BLaER1 (cell line): Measurements from ENCODE around the gene ZNF276.
"Not testable (repeated sequence)": the region's sequence is repeated elsewhere in the genome, so short reads cannot be mapped to it uniquely, and the experiment has no call there.

ENCODE experiments used
- H3K27ac ChIP-seq: shearing (Covaris generic); formaldehyde crosslinking; 2 replicates; pipeline ENCODE4 v1.8.1; 2022
- H3K27me3 ChIP-seq: shearing (Covaris generic); formaldehyde crosslinking; 2 replicates; pipeline ENCODE4 v1.8.1; 2022
- H3K36me3 ChIP-seq: shearing (Covaris generic); formaldehyde crosslinking; 2 replicates; pipeline ENCODE4 v1.8.1; 2022
- H3K4me1 ChIP-seq: shearing (Covaris generic); formaldehyde crosslinking; 2 replicates; pipeline ENCODE4 v1.8.1; 2022
- H3K4me2 ChIP-seq: shearing (Covaris generic); formaldehyde crosslinking; 2 replicates; pipeline ENCODE4 v1.8.1; 2022
- H3K4me3 ChIP-seq: shearing (Covaris generic); formaldehyde crosslinking; 2 replicates; pipeline ENCODE4 v1.8.1; 2022
- H3K9ac ChIP-seq: shearing (Covaris generic); formaldehyde crosslinking; 2 replicates; pipeline ENCODE4 v1.8.1; 2022
- H3K9me3 ChIP-seq: shearing (Covaris generic); formaldehyde crosslinking; 2 replicates; pipeline ENCODE4 v1.8.1; 2022
- H4K20me1 ChIP-seq: shearing (Covaris generic); formaldehyde crosslinking; 2 replicates; pipeline ENCODE4 v1.8.1; 2022
- Cebpa-rat ChIP-seq: shearing (Covaris generic); IDR thresholded peaks from 2 replicates; pipeline ENCODE4 v1.8.1; 2022

ZNF276 gene

DNA sequence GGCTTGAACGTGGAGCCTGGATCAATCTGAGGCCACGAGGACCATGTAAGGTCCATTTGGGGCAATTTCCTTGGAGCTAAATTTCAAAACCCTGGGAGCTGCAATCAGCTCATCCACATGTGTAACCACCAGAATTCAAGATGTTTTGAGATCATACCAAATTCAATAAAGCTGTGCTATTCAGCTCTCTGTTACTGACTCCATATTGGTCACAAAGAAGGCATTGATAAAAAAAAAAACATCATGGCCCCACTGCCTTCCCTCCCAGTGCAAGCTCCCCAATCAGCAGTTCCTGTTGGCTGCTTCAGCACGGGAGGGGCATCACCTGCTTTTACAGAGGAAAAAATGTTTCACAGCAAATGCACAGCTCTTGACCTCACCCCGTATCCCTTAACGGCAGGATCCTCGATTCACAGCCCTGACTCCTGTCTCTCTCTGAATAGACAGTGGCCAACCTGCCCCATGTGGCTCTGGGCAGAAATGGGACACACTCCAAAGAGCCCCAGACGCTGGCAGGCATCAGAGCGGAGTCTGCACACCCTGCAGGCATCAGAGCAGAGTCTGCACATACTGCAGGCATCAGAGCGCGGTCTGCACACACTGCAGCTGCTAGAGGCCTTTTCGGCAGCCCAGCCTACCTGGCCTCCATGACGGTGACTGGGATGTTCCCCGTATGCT is 58.0 kb downstream of the ZNF276 start:
- H4K20me1 ChIP-seq, result peaks cover 8% of the 10 kb centered on the region; the same call in 1 of the 2 replicates
- TF ChIP-seq Cebpa-rat, result no peak
- H3K9ac ChIP-seq, result no peak overlapping the region
- no peak overlapping the region for H3K4me2 ChIP-seq
- H3K4me1 ChIP-seq, result no peaks in the 10 kb centered on the region
- H3K36me3 ChIP-seq, result peaks cover 97% of the 10 kb centered on the region
- H3K9me3 ChIP-seq, result no peaks in the 10 kb centered on the region
- H3K27ac ChIP-seq, result no peak overlapping the region
- no peaks in the 10 kb centered on the region for H3K27me3 ChIP-seq
- H3K4me3 ChIP-seq, result no peak overlapping the region

DNA sequence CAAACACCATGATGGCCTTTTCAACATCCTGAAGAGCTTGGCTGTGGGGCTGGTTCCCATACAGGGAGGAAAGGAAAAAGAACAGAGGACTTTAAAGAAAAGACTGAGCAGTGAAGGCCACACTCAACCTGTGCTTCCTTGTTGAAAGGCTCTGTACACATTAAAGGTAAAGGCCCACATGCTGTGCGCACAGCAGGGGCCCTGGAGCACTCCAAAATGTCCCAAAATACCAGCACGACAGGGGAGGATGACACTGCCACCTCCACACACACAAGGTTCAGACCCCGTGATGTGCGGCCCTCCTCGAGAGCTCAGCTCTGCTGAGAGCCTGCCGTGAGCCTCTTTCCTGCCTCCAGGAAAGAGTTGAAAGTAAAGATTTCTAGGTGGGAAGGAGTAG is 58.6 kb downstream of the ZNF276 start:
- H4K20me1 ChIP-seq, result peaks cover 8% of the 10 kb centered on the region; the same call in 1 of the 2 replicates
- no peaks in the 10 kb centered on the region for H3K9me3 ChIP-seq
- H3K27ac ChIP-seq, result no peak overlapping the region
- H3K27me3 ChIP-seq, result no peaks in the 10 kb centered on the region
- H3K36me3 ChIP-seq, result peaks cover 97% of the 10 kb centered on the region
- TF ChIP-seq Cebpa-rat, result no peak
- no peak overlapping the region for H3K4me3 ChIP-seq
- H3K4me1 ChIP-seq, result no peaks in the 10 kb centered on the region
- H3K4me2 ChIP-seq, result no peak overlapping the region
- no peak overlapping the region for H3K9ac ChIP-seq

DNA sequence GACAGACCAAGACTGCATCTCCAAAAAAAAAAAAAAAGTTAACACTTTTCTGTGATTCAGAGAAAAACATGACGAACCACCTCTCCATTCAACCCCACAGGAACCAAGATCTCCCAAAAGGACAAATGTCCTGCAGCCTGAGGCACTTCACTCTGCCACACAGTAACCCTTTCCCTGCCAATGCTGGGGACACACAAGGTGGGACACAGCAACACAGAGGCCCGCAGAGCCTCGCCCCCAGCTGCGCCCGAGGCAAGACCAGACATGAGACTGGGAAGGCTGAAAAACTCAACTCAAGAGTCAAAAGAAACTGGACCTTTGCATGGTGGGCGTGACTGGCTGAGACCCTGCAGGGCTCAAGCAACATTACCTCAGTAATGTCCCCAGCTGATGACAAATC is 61.2 kb downstream of the ZNF276 start:
- Histone ChIP-seq H3K4me3 (no peak overlapping the region), H3K9me3 (no peaks in the 10 kb centered on the region), H3K27ac (no peak overlapping the region), H3K4me1 (no peaks in the 10 kb centered on the region), H4K20me1 (peaks cover 8% of the 10 kb centered on the region; the same call in 1 of the 2 replicates), H3K9ac (no peak overlapping the region), H3K36me3 (peaks cover 100% of the 10 kb centered on the region), H3K4me2 (no peak overlapping the region), H3K27me3 (no peaks in the 10 kb centered on the region)
- TF ChIP-seq Cebpa-rat, result no peak

GRCh38 chr16:89783952-89784351 is 62.6 kb downstream of the ZNF276 start:
- not testable (repeated sequence) for H3K27me3 ChIP-seq, H3K4me2 ChIP-seq, H3K4me1 ChIP-seq, H3K27ac ChIP-seq, H3K9me3 ChIP-seq, H3K9ac ChIP-seq, H4K20me1 ChIP-seq, H3K4me3 ChIP-seq
- peaks cover 100% of the 10 kb centered on the region for H3K36me3 ChIP-seq

- Histone ChIP-seq H3K4me3 (no peak overlapping the region), H3K36me3 (peaks cover 100% of the 10 kb centered on the region), H3K9me3 (no peaks in the 10 kb centered on the region), H3K27ac (no peak overlapping the region), H4K20me1 (peaks cover 1% of the 10 kb centered on the region; the same call in 1 of the 2 replicates), H3K9ac (no peak overlapping the region), H3K4me1 (no peaks in the 10 kb centered on the region), H3K4me2 (no peak overlapping the region), H3K27me3 (no peaks in the 10 kb centered on the region)
- TF ChIP-seq Cebpa-rat, result no peak
Observed at GRCh38 chr16:89784406-89784805, 63.1 kb downstream of the ZNF276 start.

GRCh38 chr16:89785523-89786155 is 64.3 kb downstream of the ZNF276 start:
- H3K9ac ChIP-seq, result no peak overlapping the region
- no peak overlapping the region for H3K4me2 ChIP-seq
- H3K4me1 ChIP-seq, result no peaks in the 10 kb centered on the region
- H3K27ac ChIP-seq, result no peak overlapping the region
- no peak for TF ChIP-seq Cebpa-rat
- no peak overlapping the region for H3K4me3 ChIP-seq
- no peaks in the 10 kb centered on the region for H3K9me3 ChIP-seq
- H3K36me3 ChIP-seq, result peaks cover 100% of the 10 kb centered on the region
- H3K27me3 ChIP-seq, result no peaks in the 10 kb centered on the region
- no peaks in the 10 kb centered on the region; the same call in 1 of the 2 replicates for H4K20me1 ChIP-seq

- H3K27me3 ChIP-seq, result no peaks in the 10 kb centered on the region
- no peak overlapping the region for H3K4me3 ChIP-seq
- H3K36me3 ChIP-seq, result peaks cover 100% of the 10 kb centered on the region
- no peaks in the 10 kb centered on the region for H3K9me3 ChIP-seq
- H4K20me1 ChIP-seq, result no peaks in the 10 kb centered on the region; the same call in 1 of the 2 replicates
- H3K27ac ChIP-seq, result no peak overlapping the region
- no peak overlapping the region for H3K9ac ChIP-seq
- TF ChIP-seq Cebpa-rat, result no peak
- H3K4me1 ChIP-seq, result no peaks in the 10 kb centered on the region
- no peak overlapping the region for H3K4me2 ChIP-seq
Observed at GRCh38 chr16:89786474-89787364, 65.4 kb downstream of the ZNF276 start.

DNA sequence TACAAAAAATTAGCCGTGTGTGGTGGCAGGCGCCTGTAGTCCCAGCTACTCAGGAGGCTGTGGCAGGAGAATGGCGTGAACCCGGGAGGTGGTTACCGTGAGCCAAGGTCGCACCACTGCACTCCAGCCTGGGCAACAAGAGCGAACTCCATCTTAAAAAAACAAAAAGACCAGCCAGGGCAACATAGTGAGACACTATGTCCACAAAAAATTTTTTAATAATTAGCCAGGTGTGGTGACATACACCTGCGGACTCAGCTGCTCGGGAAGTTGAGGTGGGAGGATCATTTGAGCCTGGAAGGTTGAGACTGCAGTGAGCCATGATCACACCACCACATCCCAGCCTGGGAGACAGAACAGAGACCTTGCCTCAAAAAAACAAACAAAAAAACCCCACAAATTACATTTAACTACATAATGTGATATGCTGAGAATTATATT is 66.0 kb downstream of the ZNF276 start:
- no peak overlapping the region for H3K27ac ChIP-seq
- peaks cover 100% of the 10 kb centered on the region for H3K36me3 ChIP-seq

More for the DNA sequence above, 66.0 kb downstream of the ZNF276 start:
- H3K4me2 ChIP-seq, result no peak overlapping the region
- H3K9me3 ChIP-seq, result no peaks in the 10 kb centered on the region
- H3K4me1 ChIP-seq, result no peaks in the 10 kb centered on the region
- no peaks in the 10 kb centered on the region; the same call in 1 of the 2 replicates for H4K20me1 ChIP-seq
- TF ChIP-seq Cebpa-rat, result no peak
- no peaks in the 10 kb centered on the region for H3K27me3 ChIP-seq
- H3K9ac ChIP-seq, result no peak overlapping the region
- H3K4me3 ChIP-seq, result no peak overlapping the region
